Fibroblast of lung (primary cell): ENCODE measurements around the gene GRM4. TPM values are rescaled to one million over a fixed set of nuclear protein-coding genes. Genes with fewer than 3 reads are reported as not detected.

Experiments
- DNase-seq, 2 donors: peaks; one replicate each; pipeline versions ENCODE4 v3.0.0 to v3.0.0-alpha.2; 2010; ENCODE audit warnings: low read depth in 2 of 2
- H2AFZ ChIP-seq: 2 replicates; pipeline ENCODE4 v1.5.1; 2012; ENCODE audit warnings: low read length, control low read depth, inconsistent platforms
- H3K27ac ChIP-seq: 2 replicates; pipeline ENCODE4 v1.5.1; 2011; ENCODE audit warnings: low read length, control low read depth; ENCODE audit not compliant: insufficient read depth
- H3K27me3 ChIP-seq: 2 replicates; pipeline ENCODE4 v1.5.1; 2011; ENCODE audit warnings: mild to moderate bottlenecking, low read length; ENCODE audit not compliant: control insufficient read depth, insufficient read depth
- H3K36me3 ChIP-seq: 2 replicates; pipeline ENCODE4 v1.5.1; 2011; ENCODE audit warnings: low read length; ENCODE audit not compliant: control insufficient read depth, insufficient read depth
- H3K4me1 ChIP-seq: 2 replicates; pipeline ENCODE4 v1.5.1; 2011; ENCODE audit warnings: low read length; ENCODE audit not compliant: control insufficient read depth, insufficient read depth; ENCODE audit errors: extremely low read depth
- H3K4me2 ChIP-seq: 2 replicates; pipeline ENCODE4 v1.5.1; 2011; ENCODE audit warnings: low read length, control low read depth; ENCODE audit not compliant: insufficient read depth; ENCODE audit errors: extremely low read depth
- H3K4me3 ChIP-seq, 4 experiments: fragments of 200-600 bp in 1 of 4; sonication (generic) in 1 of 4; replicated peaks in 1 of 4; 2 replicates each; pipeline ENCODE4 v1.5.1; 2011 to 2016; ENCODE audit warnings: low read length in 4 of 4, low read depth in 3 of 4, mild to moderate bottlenecking in 3 of 4, control low read depth in 2 of 4, inconsistent platforms in 1 of 4, mixed read lengths in 1 of 4; ENCODE audit not compliant: insufficient read depth in 1 of 4; ENCODE audit errors: control extremely low read depth in 1 of 4
- H3K79me2 ChIP-seq: 2 replicates; pipeline ENCODE4 v1.5.1; 2012; ENCODE audit warnings: mild to moderate bottlenecking, low read length, inconsistent platforms; ENCODE audit not compliant: control insufficient read depth, insufficient read depth
- H3K9ac ChIP-seq: 2 replicates; pipeline ENCODE4 v1.5.1; 2011; ENCODE audit warnings: mild to moderate bottlenecking, low read length, control low read depth; ENCODE audit not compliant: insufficient read depth
- H3K9me3 ChIP-seq: 2 replicates; pipeline ENCODE4 v1.5.1; 2012; ENCODE audit warnings: low read depth, low read length; ENCODE audit not compliant: control insufficient read depth, insufficient read depth
- H4K20me1 ChIP-seq: 2 replicates; pipeline ENCODE4 v1.5.1; 2011; ENCODE audit warnings: low read length; ENCODE audit not compliant: control insufficient read depth, insufficient read depth; ENCODE audit errors: extremely low read depth
- EZH2 ChIP-seq: IDR thresholded peaks from 2 replicates; pipeline ENCODE4 v1.5.1; 2012; ENCODE audit warnings: low read length, control low read depth, mild to moderate bottlenecking; ENCODE audit errors: missing control alignments
- polyA plus RNA-seq, 2 donors: library from polyadenylated mRNA; depleted of rRNA in 1 of 2; stranded (reverse) in 1 of 2; unstranded in 1 of 2; fragments of >200 nt; gene quantifications; 2 replicates each; pipeline ENCODE4 v1.2.1, GENCODE V29; 2011 to 2012; ENCODE audit warnings: missing spikeins in 1 of 2
- total RNA-seq: library from RNA; depleted of rRNA; stranded (reverse); fragments of >200 nt; gene quantifications from 2 replicates; pipeline ENCODE4 v1.2.1, GENCODE V29; 2014
- TF ChIP-seq, protein P1 (sequence below), 2 donors: IDR thresholded peaks in 1 of 2; conservative IDR thresholded peaks in 1 of 2; 1 replicate in 1 of 2; 2 replicates in 1 of 2; pipeline ENCODE4 v1.5.1; 2011 to 2012; ENCODE audit warnings: low read length in 2 of 2, control low read depth in 1 of 2, inconsistent platforms in 1 of 2, low read depth in 1 of 2, mild to moderate bottlenecking in 1 of 2

The GRM4 gene
- total and polyA plus RNA-seq, 2 donors (not counting 1 experiment from before 2014, with no cell fraction given) = under 0.01 TPM; not detected in 1

DNA sequence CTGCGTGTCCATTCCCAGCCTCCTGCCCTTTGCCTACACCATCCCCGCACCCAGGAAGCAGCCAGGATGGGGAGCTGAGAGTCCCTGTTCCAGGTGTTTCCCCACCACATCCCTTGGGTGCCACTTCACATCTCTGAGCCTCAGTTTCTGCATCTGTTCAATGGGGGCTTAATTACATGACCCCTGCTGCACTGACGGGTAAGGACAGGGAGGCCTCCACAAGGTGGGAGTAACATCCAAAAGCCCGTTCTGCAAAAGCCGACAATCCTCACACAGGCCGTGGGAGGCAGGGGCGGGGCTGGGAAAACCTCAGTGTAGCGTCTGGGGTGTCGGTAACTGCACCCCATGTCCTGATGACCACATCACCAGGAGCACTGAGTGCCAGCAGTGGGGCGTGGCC is 41.3 kb downstream of the GRM4 start:
- no peak overlapping the region for H2AFZ ChIP-seq
- no peak overlapping the region for H3K27ac ChIP-seq
- H3K4me2 ChIP-seq = no peak overlapping the region
- TF ChIP-seq EZH2 = no peak
- TF ChIP-seq, protein P1, sequence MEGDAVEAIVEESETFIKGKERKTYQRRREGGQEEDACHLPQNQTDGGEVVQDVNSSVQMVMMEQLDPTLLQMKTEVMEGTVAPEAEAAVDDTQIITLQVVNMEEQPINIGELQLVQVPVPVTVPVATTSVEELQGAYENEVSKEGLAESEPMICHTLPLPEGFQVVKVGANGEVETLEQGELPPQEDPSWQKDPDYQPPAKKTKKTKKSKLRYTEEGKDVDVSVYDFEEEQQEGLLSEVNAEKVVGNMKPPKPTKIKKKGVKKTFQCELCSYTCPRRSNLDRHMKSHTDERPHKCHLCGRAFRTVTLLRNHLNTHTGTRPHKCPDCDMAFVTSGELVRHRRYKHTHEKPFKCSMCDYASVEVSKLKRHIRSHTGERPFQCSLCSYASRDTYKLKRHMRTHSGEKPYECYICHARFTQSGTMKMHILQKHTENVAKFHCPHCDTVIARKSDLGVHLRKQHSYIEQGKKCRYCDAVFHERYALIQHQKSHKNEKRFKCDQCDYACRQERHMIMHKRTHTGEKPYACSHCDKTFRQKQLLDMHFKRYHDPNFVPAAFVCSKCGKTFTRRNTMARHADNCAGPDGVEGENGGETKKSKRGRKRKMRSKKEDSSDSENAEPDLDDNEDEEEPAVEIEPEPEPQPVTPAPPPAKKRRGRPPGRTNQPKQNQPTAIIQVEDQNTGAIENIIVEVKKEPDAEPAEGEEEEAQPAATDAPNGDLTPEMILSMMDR (conservative IDR thresholded peaks at IDR 0.05 in 1 of 2, IDR thresholded peaks at IDR 0.05 in 1 of 2; ENCODE audit: low read depth in 1 of 2, low read length in 2 of 2) = no peak
- no peak for DNase-seq
- H3K79me2 ChIP-seq = no peaks in the 10 kb centered on the region
- H3K36me3 ChIP-seq = no peaks in the 10 kb centered on the region
- peaks cover 3% of the 10 kb centered on the region for H3K27me3 ChIP-seq
- H3K4me3 ChIP-seq = no peak overlapping the region
- H4K20me1 ChIP-seq = no peaks in the 10 kb centered on the region
- H3K4me1 ChIP-seq = no peaks in the 10 kb centered on the region
- H3K9ac ChIP-seq = no peak overlapping the region
- no peaks in the 10 kb centered on the region for H3K9me3 ChIP-seq

DNA sequence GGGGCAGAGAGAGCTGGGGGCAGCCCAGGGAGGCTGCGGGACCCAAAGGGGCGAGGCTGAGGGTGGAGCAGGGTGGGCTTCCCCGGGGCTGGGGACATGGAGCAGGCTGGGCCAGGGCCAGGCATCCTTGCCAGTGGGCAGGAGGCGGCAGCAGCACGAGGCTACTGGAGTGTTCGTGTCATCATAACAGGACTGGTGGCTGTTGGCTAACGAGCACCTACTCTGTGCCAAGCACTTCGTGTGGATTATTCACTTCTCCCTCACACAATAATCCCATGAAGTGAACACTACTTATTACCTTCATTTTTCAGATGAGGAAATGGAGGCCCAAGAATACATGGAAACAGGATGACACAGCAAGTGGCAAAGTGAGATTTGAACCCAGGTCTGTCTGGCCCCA is 41.7 kb downstream of the GRM4 start:
- no peaks in the 10 kb centered on the region for H3K36me3 ChIP-seq
- no peaks in the 10 kb centered on the region for H3K4me1 ChIP-seq
- H3K4me3 ChIP-seq = no peak overlapping the region
- no peak overlapping the region for H3K9ac ChIP-seq
- no peak overlapping the region for H2AFZ ChIP-seq
- peaks cover 3% of the 10 kb centered on the region for H3K27me3 ChIP-seq
- no peaks in the 10 kb centered on the region for H4K20me1 ChIP-seq
- no peak for TF ChIP-seq EZH2
- TF ChIP-seq, protein P1 (conservative IDR thresholded peaks at IDR 0.05 in 1 of 2, IDR thresholded peaks at IDR 0.05 in 1 of 2; ENCODE audit: low read depth in 1 of 2, low read length in 2 of 2) = no peak
- H3K79me2 ChIP-seq = no peaks in the 10 kb centered on the region
- no peaks in the 10 kb centered on the region for H3K9me3 ChIP-seq
- H3K27ac ChIP-seq = no peak overlapping the region
- no peak overlapping the region for H3K4me2 ChIP-seq
- no peak for DNase-seq

DNA sequence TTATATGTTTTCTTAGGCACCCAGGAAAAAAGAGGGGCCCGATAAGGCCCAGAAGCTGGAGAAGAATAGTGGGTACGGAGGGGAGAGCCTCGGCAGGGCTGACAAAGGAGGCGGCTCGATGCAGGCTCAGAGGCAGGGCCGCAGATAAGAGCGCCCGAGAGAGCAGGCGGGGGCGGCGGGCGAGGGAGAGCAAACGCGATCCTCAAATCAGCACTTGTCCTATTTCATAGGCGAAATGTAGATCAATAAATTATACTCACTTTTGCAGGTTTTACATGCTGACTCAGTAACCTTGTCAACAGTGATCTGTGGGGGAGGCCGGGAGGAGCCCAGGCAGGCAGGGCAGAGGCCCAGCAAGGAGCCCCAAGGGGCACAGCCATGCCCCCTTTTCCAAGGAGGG is 42.6 kb downstream of the GRM4 start:
- Histone ChIP-seq H2AFZ (no peak overlapping the region), H3K27ac (no peak overlapping the region)

More for the DNA sequence above, 42.6 kb downstream of the GRM4 start:
- H3K27me3 ChIP-seq = peaks cover 3% of the 10 kb centered on the region
- H3K36me3 ChIP-seq = no peaks in the 10 kb centered on the region
- no peak overlapping the region for H3K9ac ChIP-seq
- H3K4me2 ChIP-seq = no peak overlapping the region
- TF ChIP-seq EZH2 = no peak
- TF ChIP-seq, protein P1 (conservative IDR thresholded peaks at IDR 0.05 in 1 of 2, IDR thresholded peaks at IDR 0.05 in 1 of 2; ENCODE audit: low read depth in 1 of 2, low read length in 2 of 2) = no peak
- no peaks in the 10 kb centered on the region for H3K4me1 ChIP-seq
- no peaks in the 10 kb centered on the region for H4K20me1 ChIP-seq
- H3K4me3 ChIP-seq = no peak overlapping the region
- H3K79me2 ChIP-seq = no peaks in the 10 kb centered on the region
- H3K9me3 ChIP-seq = no peaks in the 10 kb centered on the region
- no peak for DNase-seq
